ENCODE results near the gene CRHR1.

Gene CRHR1

GRCh38 chr17:45823598-45823997 is 39.5 kb downstream of the CRHR1 start:
- no peak for DNase-seq (ENCODE audit: low read depth in 2 of 2)

GRCh38 chr17:45824475-45824874 is 40.4 kb downstream of the CRHR1 start:
- no peak for DNase-seq (ENCODE audit: low read depth in 2 of 2)

DNA sequence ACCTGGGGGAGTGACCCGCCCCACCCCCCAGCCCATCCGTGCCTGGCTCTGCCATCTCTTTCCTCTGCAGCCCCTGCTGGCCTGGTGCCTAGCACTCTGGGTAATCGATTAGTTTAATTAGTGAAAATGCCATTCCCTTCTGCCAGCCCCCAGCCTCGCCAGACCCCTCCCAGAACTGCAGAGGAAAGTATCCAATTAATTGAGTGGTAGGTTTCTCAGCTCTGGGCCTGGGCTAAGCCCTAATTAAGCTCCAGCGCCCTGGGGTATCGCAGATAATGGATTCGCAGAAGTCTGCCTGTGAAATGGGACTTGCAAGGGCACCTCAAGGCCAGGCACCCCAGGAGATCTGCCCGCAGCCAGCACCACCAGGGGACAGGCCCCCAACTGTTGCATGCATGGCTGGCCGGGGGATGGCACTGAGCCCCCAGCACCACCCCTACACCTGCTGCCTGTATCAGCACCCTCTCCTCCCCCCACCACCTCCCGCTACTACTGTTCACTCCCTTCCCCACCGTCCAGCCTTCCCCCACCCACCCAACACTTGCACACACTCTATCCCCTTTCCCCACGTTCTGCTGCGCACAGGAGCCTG is 40.9 kb downstream of the CRHR1 start:
- DNase-seq (ENCODE audit: low read depth in 2 of 2): no peak

GRCh38 chr17:45825792-45826191 is 41.7 kb downstream of the CRHR1 start:
- DNase-seq (ENCODE audit: low read depth in 2 of 2): no peak

- no peak for DNase-seq (ENCODE audit: low read depth in 2 of 2)
Measured at GRCh38 chr17:45826919-45827588, 42.9 kb downstream of the CRHR1 start.

DNA sequence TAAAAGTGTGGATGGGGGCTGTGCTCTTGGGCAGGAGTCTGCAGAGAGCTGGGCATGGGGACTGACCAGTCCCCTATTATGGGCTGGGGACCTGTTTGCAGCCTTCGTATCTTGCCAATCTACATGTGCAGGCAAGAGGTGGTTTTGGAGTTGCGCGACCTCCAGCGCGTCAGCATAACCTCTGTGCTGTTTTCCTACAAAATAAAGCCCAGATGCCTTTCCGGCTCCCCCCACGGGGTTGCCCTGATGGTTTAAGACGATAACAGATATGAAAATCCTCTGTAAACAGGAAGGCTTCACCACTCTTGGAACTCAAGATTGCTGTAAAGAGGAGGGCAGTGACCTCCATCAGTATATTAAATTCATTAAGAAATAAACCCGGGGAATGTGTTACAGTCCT is 44.1 kb downstream of the CRHR1 start:
- DNase-seq (ENCODE audit: low read depth in 2 of 2): no peak

- no peak for DNase-seq (ENCODE audit: low read depth in 2 of 2)
Measured at GRCh38 chr17:45828582-45829133, 44.5 kb downstream of the CRHR1 start.

- DNase-seq (ENCODE audit: low read depth in 2 of 2): no peak
Measured at GRCh38 chr17:45833920-45834319, 49.8 kb downstream of the CRHR1 start.

DNA sequence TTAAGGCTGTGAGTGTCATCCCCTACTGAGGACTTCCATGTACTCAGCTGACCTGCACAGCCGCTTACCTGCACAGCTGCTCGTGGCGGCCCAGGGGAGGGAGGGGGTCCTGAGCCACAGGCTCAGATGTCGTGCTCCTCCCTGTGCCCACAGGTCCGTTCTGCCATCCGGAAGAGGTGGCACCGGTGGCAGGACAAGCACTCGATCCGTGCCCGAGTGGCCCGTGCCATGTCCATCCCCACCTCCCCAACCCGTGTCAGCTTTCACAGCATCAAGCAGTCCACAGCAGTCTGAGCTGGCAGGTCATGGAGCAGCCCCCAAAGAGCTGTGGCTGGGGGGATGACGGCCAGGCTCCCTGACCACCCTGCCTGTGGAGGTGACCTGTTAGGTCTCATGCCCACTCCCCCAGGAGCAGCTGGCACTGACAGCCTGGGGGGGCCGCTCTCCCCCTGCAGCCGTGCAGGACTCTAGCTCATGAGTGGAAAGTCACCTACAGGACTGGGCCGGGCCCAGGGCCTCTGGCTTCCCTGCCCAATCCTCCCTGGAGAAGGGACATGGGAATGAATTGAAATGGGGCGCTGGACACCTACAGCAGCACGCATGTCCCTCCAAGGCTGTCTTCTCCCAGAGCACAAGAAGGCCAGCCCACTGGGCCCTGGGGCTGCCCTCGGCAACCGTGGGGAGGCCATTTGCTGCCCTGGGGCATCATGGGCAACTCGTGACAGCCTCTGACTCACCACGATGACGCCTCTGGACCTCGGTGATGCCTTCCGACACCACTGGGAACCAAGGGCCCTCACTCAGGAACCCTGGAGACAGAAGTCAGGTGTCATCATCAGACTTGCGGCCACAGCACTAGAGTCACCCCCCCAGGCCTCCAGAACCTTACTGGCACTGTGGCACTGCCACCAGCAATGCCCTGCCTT is 50.6 kb downstream of the CRHR1 start:
- no peak for DNase-seq (ENCODE audit: low read depth in 2 of 2)

DNA sequence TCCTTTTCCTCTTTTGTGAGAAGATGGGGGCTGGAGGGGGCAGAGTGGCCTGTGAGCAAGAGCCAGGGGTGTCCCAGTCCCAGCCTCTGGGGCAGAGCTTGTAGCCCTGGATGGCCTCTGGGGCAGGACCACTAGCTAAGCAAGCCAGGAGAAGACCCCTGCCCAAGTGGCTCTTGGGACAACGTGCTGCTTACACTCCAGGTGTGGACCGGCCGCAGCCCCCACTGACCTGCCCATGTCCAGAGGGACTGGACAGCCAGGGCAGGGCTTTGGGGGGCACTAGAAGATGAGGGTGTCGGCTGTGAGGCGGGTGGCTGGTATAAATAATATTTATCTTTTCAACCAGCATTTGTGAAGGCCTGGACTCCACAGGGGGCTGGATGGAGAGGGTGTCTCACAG is 51.4 kb downstream of the CRHR1 start:
- DNase-seq (ENCODE audit: low read depth in 2 of 2): no peak

DNA sequence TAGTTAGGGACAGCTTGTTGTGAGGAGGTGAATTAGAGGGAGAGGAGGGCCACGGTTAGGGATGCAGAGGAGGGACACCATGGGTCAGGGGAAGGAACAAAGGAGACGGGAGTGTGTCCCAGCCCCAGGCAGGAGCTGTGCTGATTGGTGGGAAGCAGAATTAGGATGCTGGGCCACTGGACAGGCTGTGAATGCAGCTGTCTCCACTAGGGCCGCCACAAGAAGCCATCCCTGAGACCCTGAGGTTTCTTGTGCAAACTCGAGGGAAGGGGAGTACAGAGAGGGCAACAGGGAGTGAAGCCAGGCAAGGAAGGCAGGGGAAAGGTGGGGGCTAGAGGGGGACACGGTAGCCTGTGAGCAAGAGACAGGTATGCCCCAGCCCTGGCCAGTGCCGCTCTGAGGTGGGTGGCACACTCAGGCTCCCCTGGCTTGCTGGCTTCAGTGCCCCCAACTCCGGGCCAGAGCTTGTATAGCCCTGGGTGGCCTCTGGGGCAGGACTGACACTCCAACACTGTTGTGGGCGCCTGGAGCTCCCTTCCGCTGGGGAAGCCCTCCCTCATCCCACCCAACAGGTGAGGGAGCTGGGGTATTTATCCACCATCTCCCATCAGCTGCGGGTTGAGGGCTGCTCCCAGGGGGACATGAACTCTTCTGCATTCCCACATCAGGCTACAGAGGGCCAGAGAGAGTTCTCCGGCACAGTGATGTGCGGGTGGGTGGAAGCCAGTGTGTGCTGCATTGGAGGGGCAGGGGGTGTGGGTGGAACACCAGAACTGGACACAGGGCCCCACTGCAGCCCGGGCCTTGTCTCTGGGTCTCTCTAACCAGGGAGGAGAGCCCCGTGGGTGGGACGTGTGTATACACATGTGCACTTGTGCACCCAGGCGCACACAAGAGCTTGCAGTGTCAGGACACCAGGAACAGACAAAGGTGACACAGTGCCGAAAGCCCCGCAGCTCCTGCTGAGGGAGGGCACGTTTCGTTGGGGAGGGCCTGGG is 52.2 kb downstream of the CRHR1 start:
- no peak for DNase-seq (ENCODE audit: low read depth in 2 of 2)

GRCh38 chr17:45837187-45837586 is 53.1 kb downstream of the CRHR1 start:
- no peak for DNase-seq (ENCODE audit: low read depth in 2 of 2)

- DNase-seq (ENCODE audit: low read depth in 2 of 2): no peak
Measured at GRCh38 chr17:45837603-45838002, 53.5 kb downstream of the CRHR1 start.

GRCh38 chr17:45838751-45839295 is 54.7 kb downstream of the CRHR1 start:
- no peak for DNase-seq (ENCODE audit: low read depth in 2 of 2)

GRCh38 chr17:45839442-45839841 is 55.3 kb downstream of the CRHR1 start:
- DNase-seq (ENCODE audit: low read depth in 2 of 2): no peak

- no peak for DNase-seq (ENCODE audit: low read depth in 2 of 2)
Measured at GRCh38 chr17:45841186-45841585, 57.1 kb downstream of the CRHR1 start.

GRCh38 chr17:45841883-45842525 is 57.9 kb downstream of the CRHR1 start:
- DNase-seq (ENCODE audit: low read depth in 2 of 2): no peak

GRCh38 chr17:45843722-45844121 is 59.6 kb downstream of the CRHR1 start:
- no peak for DNase-seq (ENCODE audit: low read depth in 2 of 2)

GRCh38 chr17:45844695-45845375 is 60.7 kb downstream of the CRHR1 start, which contains the start of gene SPPL2C:
TSS of gene SPPL2C (plus strand) at chr17:45844881. CDS start at chr17:45844907, 26 bp downstream.
- DNase-seq (ENCODE audit: low read depth in 2 of 2): no peak
